Endothelial cell of umbilical vein (primary cell): Measurements from ENCODE around the gene CCNJ. TPM values are rescaled to one million over a fixed set of nuclear protein-coding genes. Genes with fewer than 3 reads are reported as not detected.

Source experiments
- BruUV-seq: library from RNA; stranded (reverse); fragments of 400-500 nt; replicated peaks from 2 replicates; lab custom pipeline; 2021; lab: Mats Ljungman, UMichigan
- CTCF ChIA-PET: fragments of 300-600, 350-600 bp; sonication (Branson Sonifier 250); formaldehyde crosslinking; loops from one replicate; lab custom pipeline; 2021; ENCODE audit warnings: antibody characterized with exemption, inconsistent platforms; lab: Charles Lee
- POLR2A ChIA-PET: fragments of 300-600, 350-600 bp; sonication (Branson Sonifier 250); formaldehyde crosslinking; loops from one replicate; lab custom pipeline; 2021; ENCODE audit warnings: antibody characterized with exemption, inconsistent platforms; lab: Charles Lee
- DNase-seq: peaks from one replicate; pipeline ENCODE4 v3.0.0-alpha.2; 2011; ENCODE audit warnings: low read depth, low spot score
- FAIRE-seq: peaks from 2 replicates; lab custom pipeline; 2011; peaks lifted over from hg19 to GRCh38; lab: Jason Lieb, UNC
- H2AFZ ChIP-seq: 2 replicates; pipeline ENCODE4 v1.6.0; 2012; ENCODE audit warnings: low read depth, low read length, control low read depth, inconsistent platforms
- H3K27ac ChIP-seq: 2 replicates; pipeline ENCODE4 v1.5.1; 2011; ENCODE audit warnings: low read depth, mild to moderate bottlenecking, control low read depth, low read length, moderate library complexity; ENCODE audit not compliant: insufficient read depth
- H3K27me3 ChIP-seq, 2 experiments: 2 replicates each; pipeline versions ENCODE4 v1.6.0 to v1.6.1; 2011; ENCODE audit warnings: low read length in 2 of 2, mixed read lengths in 1 of 2; ENCODE audit not compliant: control insufficient read depth in 2 of 2, insufficient read depth in 2 of 2
- H3K36me3 ChIP-seq, 2 experiments: 2 replicates in 1 of 2; 3 replicates in 1 of 2; pipeline ENCODE4 v1.5.1; 2011; ENCODE audit warnings: low read length in 2 of 2, mild to moderate bottlenecking in 1 of 2, moderate library complexity in 1 of 2; ENCODE audit not compliant: control insufficient read depth in 2 of 2, insufficient read depth in 2 of 2; ENCODE audit errors: extremely low read depth in 1 of 2
- H3K4me1 ChIP-seq: 3 replicates; pipeline ENCODE4 v1.5.1; 2011; ENCODE audit warnings: mild to moderate bottlenecking, low read length; ENCODE audit not compliant: control insufficient read depth, insufficient read depth; ENCODE audit errors: extremely low read depth
- H3K4me2 ChIP-seq: 2 replicates; pipeline ENCODE4 v1.6.1; 2011; ENCODE audit warnings: low read length, control low read depth, mixed read lengths; ENCODE audit not compliant: insufficient read depth
- H3K4me3 ChIP-seq, 3 experiments: fragments of 200-600 bp in 1 of 3; sonication (generic), shearing (Covaris generic) in 1 of 3; replicated peaks in 1 of 3; 2 replicates each; pipeline ENCODE4 v1.5.1; 2011 to 2016; ENCODE audit warnings: control low read depth in 3 of 3, low read length in 3 of 3, mild to moderate bottlenecking in 2 of 3, inconsistent platforms in 1 of 3, low read depth in 1 of 3, moderate library complexity in 1 of 3; ENCODE audit not compliant: insufficient read depth in 1 of 3
- H3K79me2 ChIP-seq: 2 replicates; pipeline ENCODE4 v1.6.0; 2012; ENCODE audit warnings: low read length, inconsistent platforms; ENCODE audit not compliant: control insufficient read depth, insufficient read depth
- H3K9ac ChIP-seq: replicated peaks from 2 replicates; pipeline ENCODE3; 2011; ENCODE audit warnings: low read length, control low read depth; ENCODE audit not compliant: insufficient read depth; ENCODE audit errors: extremely low read depth
- H3K9me1 ChIP-seq: replicated peaks from 3 replicates; pipeline ENCODE4 v1.6.0; 2011; ENCODE audit warnings: mild to moderate bottlenecking, low read length; ENCODE audit not compliant: control insufficient read depth, insufficient read depth; ENCODE audit errors: extremely low read depth
- H3K9me3 ChIP-seq: replicated peaks from 2 replicates; pipeline ENCODE4 v1.5.1; 2012; ENCODE audit warnings: low read length, inconsistent platforms; ENCODE audit not compliant: control insufficient read depth, insufficient read depth
- H4K20me1 ChIP-seq: replicated peaks from 2 replicates; pipeline ENCODE3; 2011; ENCODE audit warnings: mild to moderate bottlenecking, low read length; ENCODE audit not compliant: control insufficient read depth, insufficient read depth; ENCODE audit errors: extremely low read depth
- EZH2 ChIP-seq: IDR thresholded peaks from 2 replicates; pipeline ENCODE4 v1.6.1; 2012; ENCODE audit warnings: borderline replicate concordance, low read depth, mild to moderate bottlenecking, moderate library complexity, low read length, inconsistent platforms; ENCODE audit not compliant: severe bottlenecking
- FOS ChIP-seq: IDR thresholded peaks from 2 replicates; pipeline ENCODE4 v1.6.1; 2011; ENCODE audit warnings: mild to moderate bottlenecking, low read length, moderate library complexity, borderline replicate concordance; ENCODE audit not compliant: insufficient read depth
- GATA2 ChIP-seq: IDR thresholded peaks from 2 replicates; pipeline ENCODE4 v1.7.0; 2011; ENCODE audit warnings: low read depth, mild to moderate bottlenecking, moderate library complexity, mixed read lengths, low read length; ENCODE audit not compliant: insufficient read length, insufficient read depth
- JUN ChIP-seq: IDR thresholded peaks from 2 replicates; pipeline ENCODE4 v1.6.1; 2011; ENCODE audit warnings: borderline replicate concordance, low read depth; ENCODE audit not compliant: insufficient read length, insufficient read depth
- MYC ChIP-seq: IDR thresholded peaks from one replicate; pipeline ENCODE4 v1.6.1; 2011; ENCODE audit warnings: mild to moderate bottlenecking, low read depth, low read length
- POLR2A ChIP-seq: IDR thresholded peaks from 2 replicates; pipeline ENCODE4 v1.6.1; 2012; ENCODE audit warnings: low read depth, mild to moderate bottlenecking, control low read depth, low read length
- POLR2AphosphoS5 ChIP-seq: IDR thresholded peaks from 2 replicates; pipeline ENCODE4 v1.6.1; 2012; ENCODE audit warnings: low read depth, mild to moderate bottlenecking, control low read depth, low read length, moderate library complexity; ENCODE audit not compliant: insufficient read depth
- dilution Hi-C: fragments of 300-500 bp; cut with MboI; formaldehyde crosslinking; loops from one replicate; pipeline ENCODE4 v1.15.0; 2019; ENCODE audit warnings: low sequenced_read_pairs; ENCODE audit not compliant: extremely low pct_ligation_motif_present
- intact Hi-C: fragments of 100-400 bp; cut with micrococcal nuclease; formaldehyde crosslinking; loops from one replicate; pipeline ENCODE4 v1.10.0; 2022
- polyA plus RNA-seq, 4 experiments: library from polyadenylated mRNA; depleted of rRNA in 3 of 4; stranded (reverse) in 3 of 4; unstranded in 1 of 4; fragments of >200 nt; gene quantifications; 2 replicates each; pipeline versions ENCODE4 v1.2.1 to v1.2.3, GENCODE V29; 2011 to 2012; ENCODE audit warnings: missing spikeins in 1 of 4
- total RNA-seq: library from RNA; stranded (reverse); gene quantifications from 2 replicates; pipeline ENCODE4 v1.2.3, GENCODE V29; 2021
- TF ChIP-seq, protein P1 (sequence below), 2 donors: IDR thresholded peaks; 1 replicate in 1 of 2; 2 replicates in 1 of 2; pipeline ENCODE4 v1.5.1; 2011; ENCODE audit warnings: low read length in 2 of 2, mild to moderate bottlenecking in 2 of 2, moderate library complexity in 2 of 2, control low read depth in 1 of 2, inconsistent platforms in 1 of 2, low read depth in 1 of 2; ENCODE audit not compliant: insufficient read depth in 1 of 2; ENCODE audit errors: extremely low read depth in 1 of 2
- TF ChIP-seq, protein P2 (sequence below): IDR thresholded peaks from 2 replicates; pipeline ENCODE4 v1.6.1; 2011; ENCODE audit not compliant: insufficient read depth, insufficient read length

CCNJ gene
- total and polyA plus RNA-seq, 2 donors (not counting 3 experiments of a cell fraction or from before 2014, with no cell fraction given) = 25.5 to 27.6 TPM

DNA sequence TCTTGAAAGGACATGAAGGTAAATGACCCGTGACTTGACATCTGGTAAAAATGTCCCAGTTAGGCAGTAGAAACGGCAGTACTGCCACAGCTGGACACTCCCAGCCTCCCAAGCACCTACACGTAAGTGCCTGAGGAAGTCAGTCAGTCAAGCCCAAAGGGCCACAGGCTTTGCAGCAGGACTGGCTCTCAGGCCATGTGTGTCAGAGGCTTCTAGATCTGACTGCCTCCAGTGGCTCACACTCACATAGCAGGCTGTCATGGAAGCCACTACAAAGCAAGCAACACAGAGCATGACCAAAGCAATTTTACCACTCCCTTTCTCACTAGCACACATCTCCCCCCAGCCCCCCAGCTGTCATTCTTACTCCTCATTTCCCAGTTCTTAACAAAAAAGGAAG is 17.8 kb upstream of the CCNJ start:
- no peaks in the 10 kb centered on the region for H4K20me1 ChIP-seq
- H3K4me1 ChIP-seq = no peaks in the 10 kb centered on the region
- H3K9me1 ChIP-seq = no peaks in the 10 kb centered on the region
- H3K36me3 ChIP-seq = no peaks in the 10 kb centered on the region
- H3K79me2 ChIP-seq = no peaks in the 10 kb centered on the region
- DNase-seq (peak; percentile 21), FAIRE-seq (no peak)
- no peak overlapping the region for H2AFZ ChIP-seq
- no peak overlapping the region for H3K4me2 ChIP-seq
- no peaks in the 10 kb centered on the region for H3K9me3 ChIP-seq
- TF ChIP-seq, protein P1, sequence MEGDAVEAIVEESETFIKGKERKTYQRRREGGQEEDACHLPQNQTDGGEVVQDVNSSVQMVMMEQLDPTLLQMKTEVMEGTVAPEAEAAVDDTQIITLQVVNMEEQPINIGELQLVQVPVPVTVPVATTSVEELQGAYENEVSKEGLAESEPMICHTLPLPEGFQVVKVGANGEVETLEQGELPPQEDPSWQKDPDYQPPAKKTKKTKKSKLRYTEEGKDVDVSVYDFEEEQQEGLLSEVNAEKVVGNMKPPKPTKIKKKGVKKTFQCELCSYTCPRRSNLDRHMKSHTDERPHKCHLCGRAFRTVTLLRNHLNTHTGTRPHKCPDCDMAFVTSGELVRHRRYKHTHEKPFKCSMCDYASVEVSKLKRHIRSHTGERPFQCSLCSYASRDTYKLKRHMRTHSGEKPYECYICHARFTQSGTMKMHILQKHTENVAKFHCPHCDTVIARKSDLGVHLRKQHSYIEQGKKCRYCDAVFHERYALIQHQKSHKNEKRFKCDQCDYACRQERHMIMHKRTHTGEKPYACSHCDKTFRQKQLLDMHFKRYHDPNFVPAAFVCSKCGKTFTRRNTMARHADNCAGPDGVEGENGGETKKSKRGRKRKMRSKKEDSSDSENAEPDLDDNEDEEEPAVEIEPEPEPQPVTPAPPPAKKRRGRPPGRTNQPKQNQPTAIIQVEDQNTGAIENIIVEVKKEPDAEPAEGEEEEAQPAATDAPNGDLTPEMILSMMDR (IDR thresholded peaks at IDR 0.05; ENCODE audit: extremely low read depth in 1 of 2, insufficient read depth in 1 of 2, low read depth in 1 of 2, low read length in 2 of 2) = peak; percentile 8 to 43
- TF ChIP-seq JUN = no peak
- no peak for TF ChIP-seq FOS
- no peak for TF ChIP-seq EZH2
- no peak overlapping the region for H3K4me3 ChIP-seq
- ChIA-PET POLR2A (no interaction called here), CTCF (interaction anchor here (1.1 to 4.0 kb wide), 3 partner anchors 9 to 332 kb away, joined by 3 to 24 read pairs (median 3); partner anchors contain the start of gene TCTN3)
- intact Hi-C loops (no loop called here), dilution Hi-C loops (no loop called here)
- no TSS peak for BruUV-seq
- no peak overlapping the region for H3K27ac ChIP-seq
- no peak overlapping the region for H3K9ac ChIP-seq
- H3K27me3 ChIP-seq = peaks cover 0 to 11% of the 10 kb centered on the region in 2 experiments

DNA sequence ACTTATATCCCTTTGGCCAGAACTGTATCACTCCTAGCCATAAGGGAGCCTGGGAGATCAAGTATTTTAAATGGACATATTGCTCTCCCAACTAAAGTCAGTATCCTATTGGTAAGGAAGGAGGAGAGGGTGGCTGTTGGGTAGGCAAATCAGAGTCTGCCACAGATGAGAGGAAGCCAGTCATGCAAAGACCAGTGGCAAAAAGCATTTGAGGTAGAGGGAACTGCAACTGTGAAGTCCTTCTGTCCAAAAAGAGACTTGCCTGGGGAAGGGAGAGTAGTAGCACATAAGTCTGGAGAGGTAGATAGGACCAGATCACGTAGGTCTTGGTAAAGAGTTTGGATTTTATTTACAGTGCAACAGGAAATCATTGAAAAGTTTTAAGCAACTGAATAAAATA is 8.8 kb upstream of the CCNJ start:
- Histone ChIP-seq H3K9me3 (no peaks in the 10 kb centered on the region), H3K9ac (no peak overlapping the region), H3K36me3 (no peaks in the 10 kb centered on the region), H2AFZ (no peak overlapping the region), H3K79me2 (no peaks in the 10 kb centered on the region), H3K4me1 (peaks cover 13% of the 10 kb centered on the region), H3K4me3 (no peak overlapping the region), H4K20me1 (no peaks in the 10 kb centered on the region), H3K4me2 (no peak overlapping the region), H3K27me3 (peaks cover 0 to 7% of the 10 kb centered on the region in 2 experiments), H3K27ac (no peak overlapping the region), H3K9me1 (no peaks in the 10 kb centered on the region)
- ChIA-PET POLR2A (no interaction called here), CTCF (no interaction called here)
- DNase-seq = no peak
- TF ChIP-seq POLR2AphosphoS5 = no peak
- no peak for TF ChIP-seq EZH2
- no peak for TF ChIP-seq GATA2
- TF ChIP-seq MYC = no peak
- TF ChIP-seq POLR2A = no peak
- TF ChIP-seq FOS = no peak
- no peak for TF ChIP-seq JUN
- TF ChIP-seq, protein P1 (IDR thresholded peaks at IDR 0.05; ENCODE audit: extremely low read depth in 1 of 2, insufficient read depth in 1 of 2, low read depth in 1 of 2, low read length in 2 of 2) = no peak
- TF ChIP-seq, protein P2, sequence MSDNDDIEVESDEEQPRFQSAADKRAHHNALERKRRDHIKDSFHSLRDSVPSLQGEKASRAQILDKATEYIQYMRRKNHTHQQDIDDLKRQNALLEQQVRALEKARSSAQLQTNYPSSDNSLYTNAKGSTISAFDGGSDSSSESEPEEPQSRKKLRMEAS = no peak
- dilution Hi-C loops (no loop called here), intact Hi-C loops (no loop called here)
- no peak for FAIRE-seq
- no TSS peak for BruUV-seq
